ENCODE results near the gene DCANP1.

DNA sequence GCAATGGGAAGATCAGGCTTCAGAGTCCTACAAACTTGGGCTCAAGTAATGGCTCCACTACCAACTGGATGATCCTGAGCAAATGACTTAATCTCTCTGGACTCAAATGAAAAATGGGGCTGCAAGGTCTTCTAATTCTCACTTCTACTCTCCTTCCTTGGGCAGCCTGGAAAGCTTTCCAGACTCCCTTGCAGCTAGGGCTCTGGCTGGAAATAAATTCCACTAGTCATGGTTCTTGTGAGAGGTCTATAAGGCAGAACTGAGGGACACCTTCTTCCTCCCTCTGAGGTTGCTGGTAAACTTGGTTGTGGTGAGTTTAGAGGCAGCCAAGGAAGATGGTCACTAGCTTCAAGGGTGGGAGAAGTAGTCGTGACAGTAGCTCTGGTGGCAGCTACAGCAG lies 18.6 kb downstream of the DCANP1 start:
- TF ChIP-seq FOXP2 (optimal IDR thresholded peaks at IDR 0.05; ENCODE audit: borderline replicate concordance, extremely low read depth, extremely low read length, insufficient read depth): no peak
- no peak for TF ChIP-seq POLR2AphosphoS5 (IDR thresholded peaks at IDR 0.05; ENCODE audit: low read depth, low read length)
- no peak for TF ChIP-seq SIN3A (IDR thresholded peaks at IDR 0.05; ENCODE audit: borderline replicate concordance, insufficient read depth, low read length)
- TF ChIP-seq, protein P1, sequence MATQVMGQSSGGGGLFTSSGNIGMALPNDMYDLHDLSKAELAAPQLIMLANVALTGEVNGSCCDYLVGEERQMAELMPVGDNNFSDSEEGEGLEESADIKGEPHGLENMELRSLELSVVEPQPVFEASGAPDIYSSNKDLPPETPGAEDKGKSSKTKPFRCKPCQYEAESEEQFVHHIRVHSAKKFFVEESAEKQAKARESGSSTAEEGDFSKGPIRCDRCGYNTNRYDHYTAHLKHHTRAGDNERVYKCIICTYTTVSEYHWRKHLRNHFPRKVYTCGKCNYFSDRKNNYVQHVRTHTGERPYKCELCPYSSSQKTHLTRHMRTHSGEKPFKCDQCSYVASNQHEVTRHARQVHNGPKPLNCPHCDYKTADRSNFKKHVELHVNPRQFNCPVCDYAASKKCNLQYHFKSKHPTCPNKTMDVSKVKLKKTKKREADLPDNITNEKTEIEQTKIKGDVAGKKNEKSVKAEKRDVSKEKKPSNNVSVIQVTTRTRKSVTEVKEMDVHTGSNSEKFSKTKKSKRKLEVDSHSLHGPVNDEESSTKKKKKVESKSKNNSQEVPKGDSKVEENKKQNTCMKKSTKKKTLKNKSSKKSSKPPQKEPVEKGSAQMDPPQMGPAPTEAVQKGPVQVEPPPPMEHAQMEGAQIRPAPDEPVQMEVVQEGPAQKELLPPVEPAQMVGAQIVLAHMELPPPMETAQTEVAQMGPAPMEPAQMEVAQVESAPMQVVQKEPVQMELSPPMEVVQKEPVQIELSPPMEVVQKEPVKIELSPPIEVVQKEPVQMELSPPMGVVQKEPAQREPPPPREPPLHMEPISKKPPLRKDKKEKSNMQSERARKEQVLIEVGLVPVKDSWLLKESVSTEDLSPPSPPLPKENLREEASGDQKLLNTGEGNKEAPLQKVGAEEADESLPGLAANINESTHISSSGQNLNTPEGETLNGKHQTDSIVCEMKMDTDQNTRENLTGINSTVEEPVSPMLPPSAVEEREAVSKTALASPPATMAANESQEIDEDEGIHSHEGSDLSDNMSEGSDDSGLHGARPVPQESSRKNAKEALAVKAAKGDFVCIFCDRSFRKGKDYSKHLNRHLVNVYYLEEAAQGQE (IDR thresholded peaks at IDR 0.05; ENCODE audit: insufficient read depth in 1 of 2, low read depth in 2 of 2, low read length in 2 of 2): no peak

All from PFSK-1 (cell line).